Trophoblast cell (in vitro differentiated cells and primary cell): ENCODE results near the gene MIOS.

Experiments
- DNase-seq, 2 donors: peaks; one replicate each; pipeline ENCODE4 v3.0.0-alpha.2; 2016
- H2AFZ ChIP-seq: 2 replicates; pipeline ENCODE4 v1.6.1; 2013; ENCODE audit warnings: low read length, moderate library complexity, mild to moderate bottlenecking; ENCODE audit not compliant: insufficient read depth, poor library complexity
- H2AK5ac ChIP-seq: 2 replicates; pipeline ENCODE4 v1.6.1; 2013; ENCODE audit warnings: mild to moderate bottlenecking, low read length
- H2BK120ac ChIP-seq: 2 replicates; pipeline ENCODE4 v1.6.1; 2013; ENCODE audit warnings: low read length, mild to moderate bottlenecking, moderate library complexity; ENCODE audit not compliant: insufficient read depth, poor library complexity
- H2BK12ac ChIP-seq: 2 replicates; pipeline ENCODE4 v1.6.1; 2013; ENCODE audit warnings: mild to moderate bottlenecking, low read length, moderate library complexity
- H2BK5ac ChIP-seq: 2 replicates; pipeline ENCODE4 v1.6.1; 2013; ENCODE audit warnings: low read length, low read depth, moderate library complexity, mild to moderate bottlenecking; ENCODE audit not compliant: poor library complexity
- H3K14ac ChIP-seq: 2 replicates; pipeline ENCODE4 v1.6.1; 2013; ENCODE audit warnings: mild to moderate bottlenecking, low read length
- H3K18ac ChIP-seq: 2 replicates; pipeline ENCODE4 v1.6.1; 2013; ENCODE audit warnings: mild to moderate bottlenecking, low read length
- H3K23ac ChIP-seq: 2 replicates; pipeline ENCODE4 v1.6.1; 2013; ENCODE audit warnings: low read length
- H3K27ac ChIP-seq: 2 replicates; pipeline ENCODE4 v1.5.1; 2013; ENCODE audit warnings: low read depth, mild to moderate bottlenecking, inconsistent platforms, low read length, moderate library complexity
- H3K27me3 ChIP-seq: 2 replicates; pipeline ENCODE4 v1.6.1; 2013; ENCODE audit warnings: inconsistent platforms, mild to moderate bottlenecking, low read length, moderate library complexity; ENCODE audit not compliant: insufficient read depth
- H3K36me3 ChIP-seq, 2 experiments: 1 replicate in 1 of 2; 2 replicates in 1 of 2; pipeline ENCODE4 v1.6.1; 2013; ENCODE audit warnings: low read length in 2 of 2, mild to moderate bottlenecking in 2 of 2, moderate library complexity in 1 of 2; ENCODE audit not compliant: insufficient read depth in 2 of 2, control insufficient read depth in 1 of 2
- H3K4ac ChIP-seq: 2 replicates; pipeline ENCODE4 v1.6.1; 2013; ENCODE audit warnings: low read depth, mild to moderate bottlenecking, low read length, moderate library complexity
- H3K4me1 ChIP-seq, 2 experiments: 1 replicate in 1 of 2; 2 replicates in 1 of 2; pipeline ENCODE4 v1.6.1; 2013; ENCODE audit warnings: low read length in 2 of 2, mild to moderate bottlenecking in 2 of 2, moderate library complexity in 1 of 2; ENCODE audit not compliant: insufficient read depth in 2 of 2, control insufficient read depth in 1 of 2
- H3K4me2 ChIP-seq: 2 replicates; pipeline ENCODE4 v1.6.1; 2013; ENCODE audit warnings: inconsistent platforms, mild to moderate bottlenecking, low read length, moderate library complexity
- H3K4me3 ChIP-seq: 2 replicates; pipeline ENCODE4 v1.5.1; 2013; ENCODE audit warnings: mild to moderate bottlenecking, low read depth, low read length, inconsistent platforms
- H3K79me1 ChIP-seq: one replicate; pipeline ENCODE4 v1.6.1; 2013; ENCODE audit warnings: low read length
- H3K79me2 ChIP-seq: 2 replicates; pipeline ENCODE4 v1.6.1; 2013; ENCODE audit warnings: low read length, mild to moderate bottlenecking; ENCODE audit not compliant: control insufficient read depth, insufficient read depth, poor library complexity
- H3K9ac ChIP-seq: 2 replicates; pipeline ENCODE4 v1.6.1; 2013; ENCODE audit warnings: mild to moderate bottlenecking, low read length
- H3K9me3 ChIP-seq: 2 replicates; pipeline ENCODE4 v1.6.1; 2013; ENCODE audit warnings: low read depth, mild to moderate bottlenecking, control low read depth, inconsistent platforms, low read length; ENCODE audit not compliant: insufficient read depth
- H4K12ac ChIP-seq: 2 replicates; pipeline ENCODE4 v1.6.1; 2013; ENCODE audit warnings: low read depth, mild to moderate bottlenecking, low read length, moderate library complexity
- H4K8ac ChIP-seq: 2 replicates; pipeline ENCODE4 v1.6.1; 2013; ENCODE audit warnings: low read depth, mild to moderate bottlenecking, low read length, moderate library complexity
- H4K91ac ChIP-seq: one replicate; pipeline ENCODE4 v1.6.1; 2013; ENCODE audit warnings: low read depth, mild to moderate bottlenecking, low read length, moderate library complexity
- WGBS: extraction: QIAGEN DNeasy Blood & Tissue Kit; methylation state at CpG from one replicate; pipeline ENCODE4 v1.1.7; 2013; ENCODE audit warnings: missing lambda C conversion rate; ENCODE audit not compliant: insufficient read length, insufficient coverage; ENCODE audit errors: extremely low coverage; 5-methylcytosine and 5-hydroxymethylcytosine counted together

The MIOS gene

DNA sequence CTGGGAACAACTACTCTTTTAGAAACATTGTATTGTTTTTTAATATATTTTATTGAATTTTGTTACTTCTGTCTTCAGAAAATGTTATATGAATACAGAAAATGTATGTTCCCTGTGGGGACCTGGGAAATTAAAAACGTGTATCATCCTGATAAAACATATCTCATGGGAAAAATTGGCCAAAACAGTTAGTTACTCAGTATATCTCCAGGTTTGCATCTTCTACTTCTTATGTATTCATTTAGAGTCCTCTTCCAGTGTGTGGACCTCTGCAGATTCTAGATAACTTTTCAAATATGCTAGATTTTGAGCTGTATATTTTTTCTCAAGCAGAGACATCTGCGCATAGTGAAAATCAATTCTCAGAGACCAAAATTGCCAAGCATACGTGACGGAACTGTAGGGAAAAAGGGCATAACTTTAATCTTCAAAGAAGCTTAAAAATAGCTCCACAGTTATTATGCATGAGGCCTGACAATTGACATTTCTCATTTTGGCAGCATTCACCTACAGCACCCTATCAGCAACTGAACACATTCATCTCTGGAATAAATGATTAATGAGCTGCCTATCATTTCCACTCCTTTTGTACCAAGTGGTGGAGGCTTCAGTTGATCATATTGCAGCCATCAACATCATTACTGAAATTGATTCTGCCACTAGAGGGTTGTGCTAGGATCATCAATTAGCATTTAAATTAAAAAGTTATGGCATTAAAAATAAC, 47.5 kb downstream of the MIOS start:
- no peak overlapping the region for H3K14ac ChIP-seq
- no peak overlapping the region for H3K4me3 ChIP-seq
- H3K27ac ChIP-seq = no peak overlapping the region
- H3K9me3 ChIP-seq = no peaks in the 10 kb centered on the region
- H3K36me3 ChIP-seq = no peaks in the 10 kb centered on the region
- no peak overlapping the region for H2BK5ac ChIP-seq
- no peak for DNase-seq
- H2AK5ac ChIP-seq = no peak overlapping the region
- H4K8ac ChIP-seq = no peak overlapping the region
- H3K9ac ChIP-seq = no peak overlapping the region
- H3K23ac ChIP-seq = no peak overlapping the region
- no CpG with 5 or more reads among the region's 4 CpGs for WGBS
- H4K12ac ChIP-seq = no peak overlapping the region
- no peak overlapping the region for H3K4ac ChIP-seq
- no peak overlapping the region for H2BK12ac ChIP-seq
- H3K4me2 ChIP-seq = no peak overlapping the region
- H2AFZ ChIP-seq = no peak overlapping the region
- H3K18ac ChIP-seq = no peak overlapping the region
- no peaks in the 10 kb centered on the region for H3K79me1 ChIP-seq
- H3K27me3 ChIP-seq = no peaks in the 10 kb centered on the region
- H4K91ac ChIP-seq = no peak overlapping the region
- no peaks in the 10 kb centered on the region for H3K4me1 ChIP-seq
- H3K79me2 ChIP-seq = no peaks in the 10 kb centered on the region
- no peak overlapping the region for H2BK120ac ChIP-seq

DNA sequence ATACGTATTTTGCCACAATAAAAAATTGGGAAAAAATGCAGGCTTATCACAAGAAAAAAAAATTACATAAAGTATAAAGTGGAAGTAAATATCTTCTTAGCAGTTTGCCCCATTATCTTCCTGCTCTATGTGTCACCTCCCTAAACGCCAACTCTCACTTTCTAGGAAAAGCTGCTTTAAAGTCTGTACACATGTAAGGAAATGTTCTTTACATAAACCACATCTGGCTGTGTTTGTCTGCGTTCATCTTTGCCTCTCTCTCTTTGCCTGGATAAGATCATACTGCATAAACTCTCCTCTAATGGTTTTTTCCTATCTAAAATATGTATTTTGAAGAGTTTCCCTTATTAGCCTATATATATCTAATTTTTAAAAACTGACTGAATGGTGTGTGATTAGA, 50.9 kb downstream of the MIOS start:
- Histone ChIP-seq H3K79me2 (no peaks in the 10 kb centered on the region), H2BK5ac (no peak overlapping the region), H3K79me1 (no peaks in the 10 kb centered on the region), H4K8ac (no peak overlapping the region), H3K4me1 (no peaks in the 10 kb centered on the region), H2BK12ac (no peak overlapping the region), H3K23ac (no peak overlapping the region), H3K27me3 (no peaks in the 10 kb centered on the region), H4K91ac (no peak overlapping the region), H3K9ac (no peak overlapping the region), H2AK5ac (no peak overlapping the region), H3K9me3 (no peaks in the 10 kb centered on the region), H3K18ac (no peak overlapping the region), H2AFZ (no peak overlapping the region), H3K4me3 (no peak overlapping the region), H4K12ac (no peak overlapping the region), H3K27ac (no peak overlapping the region), H2BK120ac (no peak overlapping the region), H3K14ac (no peak overlapping the region), H3K36me3 (no peaks in the 10 kb centered on the region), H3K4ac (no peak overlapping the region), H3K4me2 (no peak overlapping the region)
- WGBS = no CpG with 5 or more reads among the region's 3 CpGs
- no peak for DNase-seq

DNA sequence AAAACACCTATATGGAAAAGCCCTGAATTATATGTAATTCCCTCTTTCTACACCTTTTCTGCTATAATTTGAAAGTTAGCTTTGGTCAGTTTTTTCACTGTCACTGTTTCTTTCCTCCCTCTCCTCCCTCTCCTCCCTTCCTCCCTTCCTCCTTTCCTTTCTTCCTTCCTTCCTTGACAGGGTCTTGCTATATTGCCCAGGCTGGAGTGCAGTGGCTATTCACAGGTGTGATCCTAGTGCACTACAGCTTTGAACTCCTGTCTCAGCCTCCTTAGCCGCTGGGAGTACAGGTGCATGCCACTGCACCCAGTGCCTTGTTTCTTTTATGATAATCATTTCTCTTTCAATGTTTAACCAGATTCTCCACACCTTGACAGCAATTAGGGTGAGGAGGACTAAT, 51.7 kb downstream of the MIOS start:
- no peak overlapping the region for H2AFZ ChIP-seq
- no peaks in the 10 kb centered on the region for H3K4me1 ChIP-seq
- H3K9me3 ChIP-seq = no peaks in the 10 kb centered on the region

GRCh38 chr7:7620236-7620635, 53.6 kb downstream of the MIOS start:
- Histone ChIP-seq H2BK5ac (no peak overlapping the region), H2BK12ac (no peak overlapping the region), H3K36me3 (no peaks in the 10 kb centered on the region), H3K9me3 (no peaks in the 10 kb centered on the region), H3K79me2 (no peaks in the 10 kb centered on the region), H3K79me1 (no peaks in the 10 kb centered on the region), H3K27me3 (no peaks in the 10 kb centered on the region), H2BK120ac (no peak overlapping the region), H3K14ac (no peak overlapping the region), H3K27ac (no peak overlapping the region), H3K18ac (no peak overlapping the region), H3K4me1 (no peaks in the 10 kb centered on the region), H4K91ac (no peak overlapping the region), H3K9ac (no peak overlapping the region), H2AK5ac (no peak overlapping the region), H3K4ac (no peak overlapping the region), H3K4me2 (no peak overlapping the region), H3K4me3 (no peak overlapping the region), H4K12ac (no peak overlapping the region), H2AFZ (no peak overlapping the region), H3K23ac (no peak overlapping the region), H4K8ac (no peak overlapping the region)
- no CpG with 5 or more reads among the region's 1 CpG for WGBS
- DNase-seq = no peak

More for the DNA sequence above, 51.7 kb downstream of the MIOS start:
- Histone ChIP-seq H2BK5ac (no peak overlapping the region), H2BK12ac (no peak overlapping the region), H3K14ac (no peak overlapping the region), H3K79me1 (no peaks in the 10 kb centered on the region), H3K9ac (no peak overlapping the region), H2BK120ac (no peak overlapping the region), H4K12ac (no peak overlapping the region), H3K23ac (no peak overlapping the region), H3K27me3 (no peaks in the 10 kb centered on the region), H3K18ac (no peak overlapping the region), H3K79me2 (no peaks in the 10 kb centered on the region), H4K91ac (no peak overlapping the region), H3K4me3 (no peak overlapping the region), H3K27ac (no peak overlapping the region), H3K4ac (no peak overlapping the region), H3K36me3 (no peaks in the 10 kb centered on the region), H4K8ac (no peak overlapping the region), H2AK5ac (no peak overlapping the region), H3K4me2 (no peak overlapping the region)
- WGBS = no CpG with 5 or more reads among the region's 1 CpG
- no peak for DNase-seq
